Left cardiac atrium (tissue), 4 donors: Measurements from ENCODE around the gene TFAP2A. TPM values are rescaled to one million over a fixed set of nuclear protein-coding genes. Genes with fewer than 3 reads are reported as not detected.
A peak's percentile ranks its signal among the peaks of the same experiment; 100 is the strongest.

Experiments used
- ATAC-seq, 2 donors: fragments of 200-7000 bp; cut with Tn5 transposase; one replicate each; pipeline ENCODE4 v1.9.1; 2020; ENCODE audit warnings: mild to moderate bottlenecking in 2 of 2, moderate library complexity in 2 of 2
- DNase-seq: peaks from one replicate; pipeline ENCODE4 v3.0.0-alpha.2; 2020
- intact Hi-C, 2 donors: fragments of 100-400 bp; cut with DNase I; formaldehyde crosslinking; loops; one replicate each; pipeline versions ENCODE4 v1.14.1 to v1.15.1; 2022 to 2023
- total RNA-seq, 2 donors: library from RNA; stranded (reverse); fragmentation: NEBNext Ultra II Directional; extraction: Animal tissue kit (Norgen Biotek cat#: 25700); gene quantifications; one replicate each; pipeline ENCODE4 v1.2.1, GENCODE V29; 2021
- donor health status: DM: no; HTN: yes; CAD: no.
- donor health status: DM: no; HTN: yes; CAD: no; lungs with severe emphysema.
- donor health status: DM: yes; HTN: yes; CAD: no.
- donor health status: Dilated cardiomyopathy.

The TFAP2A gene
- total RNA-seq, 2 donors from 2014 or later: 0.44 to 0.79 TPM

- ATAC-seq (no peak), DNase-seq (no peak)
- intact Hi-C loops: no loop called here
Observed at GRCh38 chr6:10416516-10416862, 1.6 kb upstream of the TFAP2A start.

DNA sequence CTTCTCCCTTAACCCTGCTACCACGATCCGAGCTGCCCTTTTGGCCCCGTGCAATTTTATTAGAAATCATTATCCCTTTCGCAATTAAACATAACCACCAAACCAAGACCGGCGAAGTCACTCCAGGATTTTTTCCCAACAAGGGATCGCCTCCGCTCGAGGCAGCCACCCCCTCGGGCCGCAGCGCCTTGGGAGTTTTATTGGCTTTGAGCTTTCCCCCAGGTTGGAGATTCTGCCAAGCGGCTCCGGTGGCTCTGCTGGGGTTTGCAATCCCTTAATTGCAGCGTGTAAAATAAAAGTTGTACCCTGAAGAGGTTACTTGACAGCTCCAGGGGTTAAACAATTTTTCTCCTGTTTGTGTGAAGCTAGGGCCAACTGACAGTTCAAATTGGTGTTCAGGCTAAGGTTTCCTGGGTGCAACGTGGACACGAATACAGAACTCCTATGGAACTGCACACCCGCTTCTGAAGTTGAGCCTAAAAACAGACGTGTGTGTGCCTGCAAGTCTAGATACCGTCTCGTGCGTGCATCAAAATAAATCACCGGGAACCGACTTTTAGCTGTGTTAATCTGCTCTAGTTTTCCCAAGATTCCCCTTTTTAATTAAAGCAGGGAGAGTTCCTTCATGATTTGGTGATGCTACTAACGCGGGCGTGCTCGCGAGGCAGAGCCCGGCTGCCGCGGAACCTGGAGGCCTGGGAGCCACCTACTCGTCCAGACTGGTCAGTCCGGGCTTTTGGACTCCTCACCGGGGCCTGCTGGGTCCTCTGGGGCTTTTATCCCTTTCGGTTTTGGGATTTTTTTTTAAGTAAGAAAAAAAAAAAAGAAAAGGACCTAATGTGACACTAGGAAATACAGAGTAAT is 975 bp upstream of the TFAP2A start:
- intact Hi-C loops: no loop called here
- DNase-seq (no peak), ATAC-seq (no peak)

DNA sequence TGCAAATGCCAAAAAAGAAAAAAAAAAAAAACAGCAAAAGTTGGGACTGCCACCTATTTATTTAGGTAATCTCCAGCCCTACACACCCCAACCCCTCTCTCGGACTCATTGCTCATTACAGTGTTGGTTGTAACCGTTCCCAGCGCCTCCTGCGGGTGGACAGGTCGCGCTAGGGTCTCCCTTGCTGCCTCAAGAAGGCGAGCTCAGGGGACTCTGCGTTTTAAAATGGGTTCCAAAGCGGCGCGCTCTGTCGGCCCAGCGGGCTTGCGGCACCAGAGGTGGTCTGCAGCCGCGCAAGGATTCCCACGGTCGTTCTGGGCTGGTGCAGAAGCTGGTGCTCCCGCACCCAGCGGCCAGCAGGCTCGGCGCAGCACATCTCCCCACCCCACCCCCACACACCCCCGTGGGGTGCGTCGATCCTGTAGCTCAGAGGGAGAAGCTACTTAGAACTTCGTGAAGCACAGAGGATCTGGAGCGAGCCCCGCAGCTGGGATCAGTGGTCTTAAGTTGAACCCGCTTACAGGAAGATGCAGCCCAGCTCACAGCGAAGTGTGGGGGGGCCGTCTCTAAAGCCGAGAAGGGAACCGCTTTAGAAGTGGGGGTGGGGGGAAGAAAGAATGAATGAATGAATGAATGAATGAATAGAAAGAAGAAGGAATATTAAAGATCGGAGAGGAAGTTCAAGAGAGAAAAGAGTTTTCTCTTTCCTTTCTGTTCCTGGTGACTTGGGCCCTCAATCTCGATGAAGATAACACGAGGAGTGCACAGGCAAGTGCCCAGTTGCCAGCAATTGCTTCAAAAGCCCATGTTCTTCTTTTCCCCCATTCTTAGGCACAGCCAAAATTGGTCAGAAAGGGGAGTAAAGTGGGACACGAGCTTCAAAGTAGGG is 780 bp downstream of the TFAP2A start:
- intact Hi-C loops: no loop called here
- no peak for ATAC-seq
- peak; percentile 20 for DNase-seq

DNA sequence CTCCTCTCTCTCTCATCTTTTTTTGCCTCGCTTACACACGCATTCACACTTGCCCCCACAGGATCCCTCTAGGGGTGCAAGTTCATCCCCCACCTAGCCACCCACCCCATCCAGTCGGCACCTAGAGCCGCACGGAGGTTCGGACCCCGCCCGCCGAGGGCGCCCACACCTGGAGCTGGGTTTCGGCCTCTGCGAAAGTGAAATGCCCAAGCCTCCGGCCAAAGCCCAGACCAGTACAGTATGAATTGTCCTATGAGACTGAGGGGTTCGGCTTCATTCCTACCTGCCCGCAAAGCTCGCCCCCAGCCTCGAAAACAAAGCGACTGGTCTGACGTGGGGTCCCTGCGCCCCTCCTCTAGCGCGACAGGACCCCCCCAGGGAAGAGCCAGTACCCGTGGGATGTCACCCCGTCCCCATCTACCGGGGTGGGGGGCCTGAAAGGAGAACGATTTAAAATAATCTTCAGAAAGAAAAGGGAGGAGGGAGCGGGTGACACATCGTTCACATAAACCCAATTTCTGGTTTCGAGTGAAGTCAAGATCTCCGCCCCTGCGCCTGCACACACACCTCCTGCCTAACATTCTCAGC is 1.5 kb downstream of the TFAP2A start:
- ATAC-seq (no peak), DNase-seq (peak; percentile 13)
- intact Hi-C loops: no loop called here

- intact Hi-C loops: no loop called here
- ATAC-seq (peak; percentile 39 to 60), DNase-seq (peak; percentile 22)
Observed at GRCh38 chr6:10412461-10413261, 2.2 kb downstream of the TFAP2A start.

DNA sequence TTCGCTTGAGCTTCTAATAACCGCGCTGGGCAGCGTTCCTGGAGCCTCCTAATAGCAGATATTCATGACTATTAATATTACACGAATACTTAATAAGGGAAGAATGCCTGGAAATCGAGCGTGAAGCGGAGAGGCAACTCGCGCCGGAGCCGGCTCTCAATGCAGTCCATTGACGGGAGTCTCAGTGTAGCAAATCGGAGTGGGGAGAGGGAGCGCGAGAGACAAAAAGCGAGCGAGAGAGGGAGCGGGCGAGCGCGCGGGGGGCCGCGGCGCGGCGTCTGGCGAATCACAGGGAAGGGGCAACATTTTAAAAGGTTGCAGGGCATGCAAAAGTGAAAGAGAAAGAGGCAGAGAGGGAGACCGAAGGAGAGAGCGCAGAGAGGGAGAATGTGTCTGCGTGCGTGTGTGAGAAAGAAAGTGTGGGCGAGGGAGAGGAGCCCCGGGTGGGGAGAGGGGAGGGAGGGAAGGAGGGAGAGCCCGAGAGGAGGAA is 2.9 kb downstream of the TFAP2A start:
- DNase-seq (peak; percentile 36), ATAC-seq (peak; percentile 51 to 64)
- intact Hi-C loops: no loop called here

- peak; percentile 16 for DNase-seq
- peak; percentile 7 to 17 for ATAC-seq
- intact Hi-C loops: no loop called here
Observed at GRCh38 chr6:10411131-10411970, 3.5 kb downstream of the TFAP2A start.

DNA sequence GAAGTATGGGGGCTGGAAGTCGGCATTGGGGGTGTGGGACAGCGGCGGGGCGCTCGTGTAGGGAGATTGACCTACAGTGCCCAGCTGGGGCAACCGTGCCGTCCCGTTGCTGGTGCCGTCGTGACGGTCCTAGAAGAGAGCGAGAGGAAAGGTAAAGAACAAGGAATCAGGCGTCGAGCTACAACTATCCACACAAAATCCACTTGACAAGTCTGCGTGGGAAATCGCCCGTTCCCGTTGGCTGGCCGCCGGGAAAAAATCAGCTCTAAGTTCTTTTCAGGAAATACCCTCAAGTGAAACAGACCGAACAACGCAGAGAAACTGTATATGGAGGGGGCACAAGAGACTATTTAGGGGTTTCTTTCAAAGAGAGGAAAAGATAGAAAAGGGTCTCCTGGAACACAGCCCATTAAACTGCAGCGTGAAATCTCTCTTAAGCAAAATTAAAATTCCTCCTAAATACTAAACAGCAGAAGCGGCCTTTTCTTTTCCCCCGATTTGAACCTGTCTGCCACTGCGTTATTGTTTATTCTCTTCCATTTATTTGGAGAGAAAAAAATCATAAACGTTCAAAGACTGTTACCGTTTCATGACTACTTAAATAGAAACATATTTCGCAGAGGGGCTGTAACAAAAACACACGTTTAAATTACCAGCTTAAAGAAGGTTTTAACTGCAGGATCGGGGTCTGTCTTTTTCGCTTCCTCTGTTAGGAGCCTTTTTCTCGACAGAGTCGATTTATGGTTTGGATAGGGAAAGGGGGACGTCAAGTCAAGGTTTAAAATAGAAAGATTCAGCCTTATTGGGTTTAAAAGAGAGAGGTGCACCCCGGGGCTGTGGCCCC is 4.4 kb downstream of the TFAP2A start:
- ATAC-seq (no peak), DNase-seq (no peak)
- intact Hi-C loops: no loop called here

DNA sequence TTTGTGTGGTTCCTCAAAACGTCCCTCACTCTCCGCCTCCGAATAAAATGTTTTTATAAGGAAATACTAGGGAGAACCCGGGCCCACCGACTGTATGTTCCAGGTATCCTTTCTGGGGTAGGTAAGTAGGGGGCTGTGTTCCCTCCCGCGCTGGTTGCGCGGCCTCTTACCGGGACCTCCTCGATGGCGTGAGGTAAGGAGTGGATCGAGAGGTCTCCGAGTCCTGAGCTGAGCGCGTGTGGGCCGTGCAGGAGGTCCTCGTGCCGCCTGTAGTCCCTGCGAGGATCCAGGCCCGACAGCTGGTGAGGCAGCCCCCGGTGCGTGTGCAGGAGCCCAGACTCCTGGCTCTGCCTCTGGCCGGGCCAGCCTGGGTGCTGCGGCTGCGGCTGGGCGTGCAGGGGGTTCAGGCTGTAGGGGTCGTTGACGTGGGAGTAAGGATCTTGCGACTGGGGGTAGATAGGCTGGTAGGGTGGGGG is 5.1 kb downstream of the TFAP2A start:
- no peak for DNase-seq
- ATAC-seq: no peak
- intact Hi-C loops: no loop called here

DNA sequence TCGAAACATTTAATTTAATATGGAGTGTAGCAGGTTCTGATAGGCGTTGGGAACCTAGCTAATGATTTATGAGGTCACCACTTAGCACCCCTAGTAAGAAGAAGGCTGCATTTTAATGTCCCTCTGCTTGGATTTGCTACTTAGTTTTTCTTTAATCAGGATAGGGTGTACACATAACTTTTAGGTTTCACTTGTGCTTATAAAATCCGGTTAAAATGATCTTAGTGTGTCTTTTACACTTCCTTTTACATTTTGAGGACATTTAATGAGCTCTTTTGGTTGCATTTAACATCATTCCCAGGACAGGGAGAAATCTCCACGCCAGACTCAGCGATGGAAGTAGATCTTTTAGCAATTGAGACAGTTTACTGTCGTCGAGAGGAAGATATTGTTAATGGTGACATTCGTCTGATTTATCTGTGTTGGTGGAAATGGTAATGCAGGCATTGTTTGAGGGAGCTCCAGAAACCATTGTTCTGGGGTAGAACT is 5.6 kb downstream of the TFAP2A start:
- DNase-seq (no peak), ATAC-seq (no peak)
- intact Hi-C loops: no loop called here

GRCh38 chr6:10408457-10408856 is 6.4 kb downstream of the TFAP2A start:
- intact Hi-C loops: no loop called here
- ATAC-seq (no peak), DNase-seq (no peak)

DNA sequence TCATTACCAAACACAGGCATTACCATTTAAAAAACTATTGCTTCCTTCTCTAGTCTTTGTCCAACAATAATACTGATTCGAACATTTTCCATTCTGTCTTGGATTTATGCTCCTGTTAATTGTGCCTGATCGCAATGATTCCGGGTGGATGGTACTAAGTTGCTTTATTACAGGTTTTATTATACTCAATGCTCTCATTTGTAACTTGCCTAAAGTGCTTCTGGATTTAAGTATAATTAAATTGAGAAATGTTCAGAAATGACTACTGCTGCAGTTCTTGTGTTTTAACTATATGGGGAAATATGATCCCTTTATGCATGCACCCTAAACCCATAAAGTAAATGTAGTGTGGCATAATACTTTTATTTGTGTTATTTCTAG is 7.2 kb downstream of the TFAP2A start:
- intact Hi-C loops: no loop called here
- no peak for DNase-seq
- ATAC-seq: no peak

DNA sequence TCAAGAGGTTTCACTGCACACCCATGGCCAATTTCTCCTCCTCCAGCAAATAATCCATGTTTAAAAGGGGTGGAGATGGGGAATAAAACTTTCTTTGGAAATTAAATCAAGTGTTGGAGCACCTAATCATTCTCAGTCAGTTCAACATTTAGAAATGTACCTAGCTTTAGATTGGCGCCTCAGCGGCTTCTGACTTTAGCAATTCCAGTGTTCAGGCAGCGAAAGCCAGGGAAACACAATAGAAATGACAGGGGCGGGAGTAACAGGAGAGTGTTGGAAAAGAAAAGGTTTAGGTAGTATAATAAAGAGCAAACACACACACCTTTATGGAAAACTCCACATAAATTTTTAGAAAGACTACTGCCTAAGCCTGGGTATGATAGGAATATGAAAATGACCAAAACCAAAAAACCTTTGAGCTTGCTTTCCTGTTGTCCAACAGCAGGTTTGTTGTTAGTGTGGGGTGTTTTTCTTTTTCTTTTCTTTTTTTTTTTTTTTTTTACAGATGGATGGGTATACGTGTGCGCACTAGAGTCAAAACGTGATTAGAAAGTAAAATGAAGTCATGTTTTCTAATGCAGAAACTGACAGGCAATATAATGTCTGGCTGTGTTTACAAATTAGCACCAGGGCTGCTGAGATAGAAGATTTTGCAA is 7.7 kb downstream of the TFAP2A start:
- intact Hi-C loops: no loop called here
- no peak for ATAC-seq
- DNase-seq: no peak

GRCh38 chr6:10406556-10406955 is 8.3 kb downstream of the TFAP2A start:
- intact Hi-C loops: no loop called here
- no peak for ATAC-seq

GRCh38 chr6:10405513-10405900 is 9.4 kb downstream of the TFAP2A start:
- DNase-seq (no peak), ATAC-seq (no peak)
- intact Hi-C loops: no loop called here

More at GRCh38 chr6:10406556-10406955, 8.3 kb downstream of the TFAP2A start:
- DNase-seq: no peak

DNA sequence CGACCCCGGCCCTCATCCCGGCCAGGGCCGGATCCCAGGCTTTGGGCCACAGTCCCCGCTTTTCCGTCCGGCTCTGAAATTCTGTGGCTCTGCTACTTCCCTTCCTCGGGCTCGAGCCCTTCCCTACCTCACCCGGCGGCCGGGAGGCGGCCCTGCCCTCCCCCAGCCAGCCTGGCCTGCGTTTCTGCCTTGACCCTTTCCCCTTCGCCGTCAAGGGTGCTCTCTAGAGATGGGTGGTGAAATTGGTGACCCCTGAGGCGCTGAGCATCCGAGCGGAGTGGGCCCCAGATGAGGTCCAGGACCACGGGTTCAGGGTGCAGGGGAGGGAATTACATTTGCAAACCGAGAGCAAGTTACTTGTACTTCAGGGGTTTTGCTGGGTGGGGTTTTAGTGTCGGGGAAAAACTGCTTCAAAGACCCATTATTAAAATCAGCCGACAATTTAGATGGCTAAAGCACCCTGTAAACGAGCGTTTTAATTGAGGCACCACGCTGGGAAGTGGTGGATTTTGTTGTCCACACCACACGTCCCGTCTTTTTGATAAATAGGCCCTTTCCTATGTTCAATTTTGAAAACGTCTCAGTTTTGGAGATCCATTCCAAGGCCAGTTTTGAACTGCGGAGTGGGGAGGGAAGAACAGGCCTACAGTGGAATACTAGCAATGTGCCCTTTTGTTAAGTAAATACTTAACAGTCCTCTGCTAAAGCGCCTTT is 9.9 kb downstream of the TFAP2A start:
- intact Hi-C loops: no loop called here
- ATAC-seq (no peak), DNase-seq (peak; percentile 14)
